ENCODE measurements around the gene IMP4.
A peak's percentile ranks its signal among the peaks of the same experiment; 100 is the strongest.
"Not testable (repeated sequence)": the region's sequence is repeated elsewhere in the genome, so short reads cannot be mapped to it uniquely, and the experiment has no call there.

IMP4 gene

DNA sequence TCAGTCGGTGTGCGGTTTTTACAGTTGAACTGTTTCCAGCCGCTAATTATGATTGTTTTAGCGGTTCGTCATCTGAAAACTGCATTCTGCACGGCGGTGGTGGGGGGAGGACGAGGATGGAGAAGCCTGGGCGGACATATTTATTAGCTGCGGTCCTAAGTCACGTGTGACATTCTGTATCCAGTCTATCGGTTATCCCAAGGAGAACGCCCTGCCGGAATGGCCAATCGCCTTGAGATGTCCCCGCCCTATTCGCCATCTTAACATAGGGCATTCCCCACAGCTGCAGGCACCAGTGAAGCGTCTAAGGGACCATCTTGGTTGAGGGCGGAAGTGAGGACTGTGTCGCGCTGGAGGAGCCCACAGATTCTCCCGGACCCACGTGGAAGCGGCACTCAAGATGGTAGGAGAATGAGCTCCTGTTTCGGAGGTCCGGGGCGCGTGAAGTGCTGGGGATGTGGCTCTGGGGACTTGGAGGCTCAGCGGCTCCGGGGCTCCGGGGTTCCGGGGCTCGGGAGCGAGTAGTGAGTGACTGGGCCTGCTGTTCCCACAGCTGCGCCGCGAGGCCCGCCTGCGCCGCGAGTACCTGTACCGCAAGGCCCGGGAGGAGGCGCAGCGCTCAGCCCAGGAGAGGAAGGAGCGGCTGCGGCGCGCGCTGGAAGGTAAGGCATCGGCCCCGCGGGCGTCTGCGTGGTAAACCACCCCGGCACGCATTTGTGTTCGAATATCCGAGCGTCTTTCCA is at the start of gene IMP4:
IMP4 (plus strand) TSS at position 365 of the 743 bp plus-strand sequence; CDS start at position 401, 36 bp downstream.
- in situ Hi-C loops (cut with HindIII; ENCODE audit: low pct_ligation_motif_present, low pct_unique_long_range_greater_than_20kb, low sequenced_read_pairs): no loop called here
- peak; percentile 100 for DNase-seq

- DNase-seq: no peak
- in situ Hi-C loops (cut with HindIII; ENCODE audit: low pct_ligation_motif_present, low pct_unique_long_range_greater_than_20kb, low sequenced_read_pairs): no loop called here
Measured at GRCh38 chr2:130300258-130300969, 42.3 kb upstream of the IMP4 start.

DNA sequence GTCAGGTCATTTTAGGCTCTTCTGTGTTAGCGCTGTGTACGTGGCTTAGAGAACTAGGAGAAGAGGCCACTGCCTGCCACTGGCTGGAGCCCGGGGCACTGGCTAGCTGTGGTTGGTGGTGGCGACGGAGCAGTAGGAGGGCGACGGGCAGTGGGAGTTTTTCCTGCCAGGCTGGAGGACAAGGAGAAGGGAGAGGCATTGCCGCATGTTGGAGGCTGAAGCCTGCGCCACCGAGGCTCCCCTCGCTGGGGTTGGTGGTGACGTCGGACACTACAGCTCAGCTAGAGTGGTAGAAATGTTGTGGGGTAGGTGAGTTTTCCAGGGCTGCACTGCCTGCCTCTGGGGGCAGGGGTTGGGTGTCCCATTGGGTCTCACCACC is 41.7 kb upstream of the IMP4 start:
- DNase-seq: no peak
- in situ Hi-C loops (cut with HindIII; ENCODE audit: low pct_ligation_motif_present, low pct_unique_long_range_greater_than_20kb, low sequenced_read_pairs): no loop called here

GRCh38 chr2:130302164-130302886 is 40.4 kb upstream of the IMP4 start:
- no peak for DNase-seq
- in situ Hi-C loops (cut with HindIII; ENCODE audit: low pct_ligation_motif_present, low pct_unique_long_range_greater_than_20kb, low sequenced_read_pairs): no loop called here

- no peak for DNase-seq
- in situ Hi-C loops (cut with HindIII; ENCODE audit: low pct_ligation_motif_present, low pct_unique_long_range_greater_than_20kb, low sequenced_read_pairs): no loop called here
Measured at GRCh38 chr2:130303169-130303568, 39.5 kb upstream of the IMP4 start.

DNA sequence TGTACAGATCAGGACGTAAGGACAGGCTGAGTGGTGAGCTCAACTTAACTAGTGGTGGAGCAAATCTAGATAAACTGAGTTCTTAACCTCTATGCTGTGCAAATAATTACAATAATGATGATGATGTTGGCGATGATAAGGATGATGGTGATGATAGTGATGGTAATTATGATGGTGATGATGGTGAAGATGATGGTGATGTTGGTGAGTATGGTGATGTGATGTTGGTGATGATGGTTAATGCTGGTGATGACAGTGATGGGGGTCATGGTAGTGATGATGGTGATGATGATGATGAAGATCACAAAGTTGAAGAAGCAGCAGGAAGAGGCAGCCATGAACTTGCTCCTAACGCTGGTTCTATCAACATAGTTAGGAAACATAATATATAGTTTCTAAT is 38.0 kb upstream of the IMP4 start:
- in situ Hi-C loops (cut with HindIII; ENCODE audit: low pct_ligation_motif_present, low pct_unique_long_range_greater_than_20kb, low sequenced_read_pairs): no loop called here
- no peak for DNase-seq

DNA sequence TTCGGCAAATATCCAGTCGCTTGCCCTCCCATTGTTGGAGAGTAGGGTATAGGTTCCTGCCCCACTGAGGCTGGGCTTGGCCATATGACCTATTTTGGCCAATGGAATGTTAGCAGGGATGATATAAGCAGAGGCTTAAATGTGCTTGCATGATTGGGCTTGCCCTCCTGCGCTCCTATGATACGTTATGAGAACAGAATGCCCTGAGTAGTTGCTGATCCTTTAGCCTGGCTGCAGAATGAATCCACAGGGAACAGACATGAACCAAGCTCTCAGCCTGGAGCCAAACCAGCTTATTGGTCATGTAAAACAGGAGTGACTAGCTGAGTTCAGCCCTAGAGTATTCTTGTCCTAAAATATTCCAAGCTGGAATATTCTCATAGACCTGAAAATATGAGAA is 34.8 kb upstream of the IMP4 start:
- in situ Hi-C loops (cut with HindIII; ENCODE audit: low pct_ligation_motif_present, low pct_unique_long_range_greater_than_20kb, low sequenced_read_pairs): no loop called here
- no peak for DNase-seq

DNA sequence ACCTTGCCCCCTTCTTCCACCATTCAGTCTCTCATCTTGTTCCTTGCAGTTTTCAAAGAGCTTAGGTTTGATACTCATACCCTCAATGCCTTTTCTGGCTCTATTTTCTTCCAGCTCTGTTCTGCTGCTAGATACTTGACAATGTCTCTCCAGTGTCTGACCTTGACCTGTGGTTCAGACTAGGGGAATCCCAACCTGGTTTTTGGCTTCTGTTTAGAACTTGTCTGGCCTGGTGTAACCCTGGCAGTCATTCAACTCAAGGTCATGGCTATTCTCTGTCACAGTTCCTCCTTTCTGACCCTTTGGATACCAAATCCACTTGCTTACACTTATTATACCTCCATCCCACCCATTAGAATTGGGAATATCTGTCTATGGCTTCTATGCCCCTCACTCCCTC is 31.8 kb upstream of the IMP4 start:
- no peak for DNase-seq
- in situ Hi-C loops (cut with HindIII; ENCODE audit: low pct_ligation_motif_present, low pct_unique_long_range_greater_than_20kb, low sequenced_read_pairs): no loop called here

DNA sequence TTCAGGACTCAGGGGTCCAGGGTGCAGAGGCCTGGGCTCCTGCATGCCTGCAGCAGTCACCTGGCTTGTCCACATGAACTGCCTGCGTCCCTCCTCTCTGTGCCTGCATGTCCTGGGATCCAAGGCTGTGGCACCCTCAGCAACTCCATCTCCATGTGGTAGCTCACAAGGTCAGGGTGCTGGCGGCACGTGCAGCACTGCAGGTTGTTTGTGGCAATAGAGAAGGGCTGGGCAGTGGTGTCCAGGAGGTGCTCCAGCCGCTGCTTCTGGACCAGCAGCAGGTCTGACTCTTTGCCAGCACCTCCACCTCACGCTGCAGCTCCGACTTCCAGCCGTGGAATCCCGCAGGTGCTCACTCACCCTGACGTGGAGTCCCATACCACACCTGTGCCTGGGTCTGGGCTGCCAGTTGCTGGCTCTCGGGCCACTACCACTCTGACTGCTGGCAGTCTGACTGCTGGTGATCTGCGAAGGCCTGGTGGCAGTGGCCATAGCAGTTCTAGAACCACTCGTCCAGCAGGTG is 28.8 kb upstream of the IMP4 start:
- in situ Hi-C loops (cut with HindIII; ENCODE audit: low pct_ligation_motif_present, low pct_unique_long_range_greater_than_20kb, low sequenced_read_pairs): no loop called here
- no peak for DNase-seq

GRCh38 chr2:130314377-130314776 is 28.3 kb upstream of the IMP4 start:
- in situ Hi-C loops (cut with HindIII; ENCODE audit: low pct_ligation_motif_present, low pct_unique_long_range_greater_than_20kb, low sequenced_read_pairs): no loop called here
- no peak for DNase-seq

DNA sequence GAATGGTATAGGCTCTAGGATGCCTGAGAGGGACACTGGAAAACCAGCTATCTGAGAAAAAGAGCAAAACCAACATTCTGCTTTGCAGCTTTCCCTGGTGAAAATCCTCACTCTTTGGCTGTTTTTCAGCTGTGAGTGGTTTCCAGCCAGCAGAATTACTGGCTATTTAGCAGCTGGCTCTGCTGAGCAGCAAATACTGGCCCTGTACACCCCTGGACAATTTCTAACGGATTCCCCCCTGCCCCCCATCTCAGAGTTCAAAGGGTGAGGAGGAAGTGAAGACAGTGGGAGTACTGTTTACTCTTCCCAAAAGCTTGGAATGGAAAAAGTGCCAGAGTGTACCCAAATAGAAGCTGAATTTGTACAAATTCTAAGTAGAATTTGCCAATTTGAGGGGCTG is 26.1 kb upstream of the IMP4 start:
- in situ Hi-C loops (cut with HindIII; ENCODE audit: low pct_ligation_motif_present, low pct_unique_long_range_greater_than_20kb, low sequenced_read_pairs): no loop called here
- DNase-seq: no peak

DNA sequence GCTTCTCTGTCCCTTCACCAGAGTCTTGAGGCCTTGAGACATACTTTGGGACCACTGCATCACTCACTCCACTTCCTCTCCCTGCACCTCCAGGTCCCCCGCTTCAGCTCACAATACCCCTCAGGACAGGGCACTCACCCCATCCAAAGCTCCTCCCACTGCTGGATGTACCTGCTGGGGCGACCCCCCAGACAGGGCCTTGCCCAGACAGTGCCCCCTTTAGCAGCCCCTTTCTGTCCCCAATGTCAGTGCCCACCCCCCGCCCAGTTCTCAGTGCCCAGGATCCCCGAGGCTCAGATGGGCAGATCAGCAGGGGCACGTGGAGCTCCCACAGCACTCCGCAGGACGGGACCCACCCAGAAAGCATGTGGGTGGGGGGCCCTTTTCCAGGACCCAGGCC is 23.8 kb upstream of the IMP4 start:
- in situ Hi-C loops (cut with HindIII; ENCODE audit: low pct_ligation_motif_present, low pct_unique_long_range_greater_than_20kb, low sequenced_read_pairs): no loop called here
- no peak for DNase-seq

DNA sequence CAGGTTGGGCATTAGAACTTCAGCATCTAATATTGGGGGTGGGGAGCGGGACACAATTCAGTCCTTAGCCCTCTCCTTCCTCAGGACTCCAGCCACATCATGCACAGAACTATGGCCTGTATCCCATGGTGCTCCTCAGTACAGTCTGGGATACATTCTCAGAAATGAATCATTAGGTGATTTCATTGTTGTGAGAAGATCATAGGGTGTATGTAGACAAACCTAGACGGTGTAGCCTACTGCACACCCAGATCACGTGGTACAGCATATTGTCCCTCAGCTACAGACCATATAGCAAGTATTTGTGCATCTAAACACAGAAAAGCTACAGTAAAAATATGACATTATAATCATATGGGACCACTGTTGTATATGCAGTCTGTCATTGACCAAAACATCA is 23.2 kb upstream of the IMP4 start:
- in situ Hi-C loops (cut with HindIII; ENCODE audit: low pct_ligation_motif_present, low pct_unique_long_range_greater_than_20kb, low sequenced_read_pairs): no loop called here

DNA sequence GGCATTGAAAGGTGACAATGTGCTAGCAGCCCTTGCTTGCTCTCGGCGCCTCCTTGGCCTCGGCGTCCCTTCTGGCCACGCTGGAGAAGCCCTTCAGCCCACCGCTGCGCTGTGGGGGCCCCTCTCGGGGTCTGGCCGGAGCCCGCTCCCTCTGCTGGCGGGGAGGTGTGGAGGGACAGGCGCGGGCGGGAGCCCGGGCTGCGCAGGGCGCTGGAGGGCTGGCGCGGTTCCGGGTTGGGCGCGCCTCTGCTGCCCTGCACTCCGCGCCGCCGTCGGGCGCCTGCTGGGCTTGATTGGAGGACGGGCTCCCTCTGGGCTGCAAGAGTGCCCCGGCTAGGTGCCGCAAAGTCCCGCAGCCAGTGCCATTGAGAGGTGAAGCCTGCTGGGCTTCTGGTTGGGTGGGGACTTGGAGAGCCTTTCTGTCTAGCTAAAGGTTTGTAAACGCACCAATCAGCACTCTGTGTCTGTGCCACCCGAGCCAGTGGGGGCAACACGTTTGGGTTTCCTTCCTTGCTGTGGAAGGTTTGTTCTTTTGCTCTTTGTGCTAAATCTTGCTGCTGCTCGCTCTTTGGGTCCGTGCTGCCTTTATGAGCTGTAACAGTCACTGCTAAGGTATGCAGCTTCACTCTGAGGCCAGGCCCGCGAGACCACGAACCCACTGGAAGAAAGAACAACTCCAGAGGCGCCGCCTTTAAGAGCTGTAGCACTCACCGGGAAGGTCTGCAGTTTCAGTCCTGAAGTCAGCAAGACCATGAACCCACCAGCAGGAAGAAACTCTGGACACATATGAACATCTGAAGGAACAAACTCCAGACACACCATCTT is 14.8 kb upstream of the IMP4 start:
- in situ Hi-C loops (cut with HindIII; ENCODE audit: low pct_ligation_motif_present, low pct_unique_long_range_greater_than_20kb, low sequenced_read_pairs): no loop called here
- DNase-seq: peak; percentile 70

More for the DNA sequence above, 23.2 kb upstream of the IMP4 start:
- no peak for DNase-seq

- in situ Hi-C loops (cut with HindIII; ENCODE audit: low pct_ligation_motif_present, low pct_unique_long_range_greater_than_20kb, low sequenced_read_pairs): no loop called here
- no peak for DNase-seq
Measured at GRCh38 chr2:130328710-130329109, 14.0 kb upstream of the IMP4 start.

- peak; percentile 68 for DNase-seq
- in situ Hi-C loops (cut with HindIII; ENCODE audit: low pct_ligation_motif_present, low pct_unique_long_range_greater_than_20kb, low sequenced_read_pairs): no loop called here
Measured at GRCh38 chr2:130332271-130333073, 10.2 kb upstream of the IMP4 start.

DNA sequence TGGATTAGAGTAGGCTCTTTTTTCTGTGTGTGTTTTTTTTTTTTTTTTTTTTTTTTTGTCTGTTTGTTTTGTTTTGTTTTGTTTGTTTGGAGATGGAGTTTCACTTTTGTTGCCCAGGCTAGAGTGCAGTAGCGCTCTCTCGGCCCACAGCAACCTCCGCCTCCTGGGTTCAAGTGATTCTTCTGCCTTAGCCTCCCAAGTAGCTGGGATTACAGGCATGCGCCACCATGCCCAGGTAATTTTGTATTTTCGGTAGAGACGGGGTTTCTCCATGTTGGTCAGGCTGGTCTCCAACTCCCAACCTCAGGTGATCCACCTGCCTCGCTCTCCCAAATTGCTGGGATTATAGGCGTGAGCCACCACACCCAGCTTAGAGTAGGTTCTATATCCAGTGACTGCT is 9.4 kb upstream of the IMP4 start:
- in situ Hi-C loops (cut with HindIII; ENCODE audit: low pct_ligation_motif_present, low pct_unique_long_range_greater_than_20kb, low sequenced_read_pairs); DNase-seq: not testable (repeated sequence)

GRCh38 chr2:130334026-130334425 is 8.7 kb upstream of the IMP4 start:
- in situ Hi-C loops (cut with HindIII; ENCODE audit: low pct_ligation_motif_present, low pct_unique_long_range_greater_than_20kb, low sequenced_read_pairs): no loop called here
- DNase-seq: no peak

Measured in ACHN (cell line).